Neural cell (in vitro differentiated cells): ENCODE data around the gene PTPRT. TPM values are rescaled to one million over a fixed set of nuclear protein-coding genes. Genes with fewer than 3 reads are reported as not detected.

Source experiments
- H2AFZ ChIP-seq: fragments of 200-600, 300-800 bp; sonication (generic), shearing (Covaris generic); 2 replicates; pipeline ENCODE4 v1.6.0; 2014; ENCODE audit warnings: low read depth, mild to moderate bottlenecking, antibody characterized with exemption, low read length, moderate library complexity
- H3F3A ChIP-seq: fragments of 200-600 bp; shearing (Covaris generic); 2 replicates; pipeline ENCODE4 v1.6.1; 2016; ENCODE audit warnings: mild to moderate bottlenecking, moderate library complexity, mixed read lengths, antibody characterized with exemption, low read length; ENCODE audit not compliant: insufficient read depth, poor library complexity, severe bottlenecking
- H3K27ac ChIP-seq: fragments of 200-600, 300-800 bp; sonication (generic), shearing (Covaris generic); 2 replicates; pipeline ENCODE4 v1.5.1; 2014; ENCODE audit warnings: mild to moderate bottlenecking, low read length, moderate library complexity
- H3K27me3 ChIP-seq: fragments of 300-800, 200-600 bp; sonication (generic), shearing (Covaris generic); 2 replicates; pipeline ENCODE4 v1.6.0; 2014; ENCODE audit warnings: mild to moderate bottlenecking, low read depth, low read length, moderate library complexity; ENCODE audit not compliant: insufficient read depth
- H3K36me3 ChIP-seq: fragments of 300-800, 200-600 bp; sonication (generic), shearing (Covaris generic); 2 replicates; pipeline ENCODE4 v1.5.1; 2014; ENCODE audit warnings: mild to moderate bottlenecking, antibody characterized with exemption, low read length, moderate library complexity; ENCODE audit not compliant: insufficient read depth
- H3K4me2 ChIP-seq: fragments of 300-800, 200-600 bp; sonication (generic), shearing (Covaris generic); 2 replicates; pipeline ENCODE4 v1.6.0; 2014; ENCODE audit warnings: mild to moderate bottlenecking, low read length
- H3K4me3 ChIP-seq: fragments of 300-800, 200-600 bp; sonication (generic), shearing (Covaris generic); 2 replicates; pipeline ENCODE4 v1.5.1; 2014; ENCODE audit warnings: mild to moderate bottlenecking, low read length, moderate library complexity
- H3K79me2 ChIP-seq: fragments of 200-600 bp; shearing (Covaris generic); replicated peaks from 2 replicates; pipeline ENCODE4 v1.6.0; 2014; ENCODE audit warnings: mild to moderate bottlenecking, low read length, moderate library complexity; ENCODE audit not compliant: insufficient read depth
- H3K9ac ChIP-seq: fragments of 300-800, 200-600 bp; sonication (generic), shearing (Covaris generic); 2 replicates; pipeline ENCODE4 v1.6.1; 2016; ENCODE audit warnings: mild to moderate bottlenecking, low read length, mixed read lengths
- H3K9me2 ChIP-seq: fragments of 200-600 bp; shearing (Covaris generic); 2 replicates; pipeline ENCODE4 v1.6.1; 2016; ENCODE audit warnings: mild to moderate bottlenecking, low read length, mixed read lengths; ENCODE audit not compliant: insufficient read depth
- H3K9me3 ChIP-seq: fragments of 200-600, 300-800 bp; sonication (generic), shearing (Covaris generic); 2 replicates; pipeline ENCODE4 v1.6.1; 2016; ENCODE audit warnings: mild to moderate bottlenecking, mixed run types, low read length, moderate library complexity, mixed read lengths
- H4K20me1 ChIP-seq: fragments of 200-600 bp; shearing (Covaris generic); 2 replicates; pipeline ENCODE4 v1.6.1; 2016; ENCODE audit warnings: mild to moderate bottlenecking, mixed run types; ENCODE audit not compliant: insufficient read depth
- EP300 ChIP-seq: fragments of 450-650 bp; conservative IDR thresholded peaks from 2 replicates; pipeline ENCODE4 v1.6.1; 2014; ENCODE audit warnings: antibody characterized with exemption, mild to moderate bottlenecking, moderate library complexity; ENCODE audit not compliant: poor library complexity, severe bottlenecking
- EZH2 ChIP-seq: fragments of 200-600, 300-800 bp; shearing (Covaris generic), sonication (generic); IDR thresholded peaks from 2 replicates; pipeline ENCODE4 v1.6.1; 2014; ENCODE audit warnings: antibody characterized with exemption, low read length, borderline replicate concordance, mild to moderate bottlenecking; ENCODE audit not compliant: insufficient read depth, poor library complexity, severe bottlenecking
- MXI1 ChIP-seq: fragments of 450-650 bp; conservative IDR thresholded peaks from 2 replicates; pipeline ENCODE4 v1.6.1; 2014; ENCODE audit warnings: antibody characterized with exemption, mild to moderate bottlenecking; ENCODE audit not compliant: poor library complexity, severe bottlenecking
- POLR2AphosphoS5 ChIP-seq: IDR thresholded peaks from 2 replicates; pipeline ENCODE4 v1.6.1; 2012
- RAD21 ChIP-seq: fragments of 450-650 bp; conservative IDR thresholded peaks from 2 replicates; pipeline ENCODE4 v1.6.1; 2014; ENCODE audit warnings: antibody characterized with exemption, mild to moderate bottlenecking, moderate library complexity
- SMC3 ChIP-seq: fragments of 450-650 bp; conservative IDR thresholded peaks from 2 replicates; pipeline ENCODE4 v1.6.1; 2014; ENCODE audit warnings: antibody characterized with exemption, mild to moderate bottlenecking, moderate library complexity; ENCODE audit not compliant: poor library complexity
- TAF1 ChIP-seq: IDR thresholded peaks from 2 replicates; pipeline ENCODE4 v1.6.1; 2012; ENCODE audit warnings: low read depth
- polyA plus RNA-seq: library from polyadenylated mRNA; depleted of rRNA; stranded (reverse); fragments of >200 nt; gene quantifications from 2 replicates; pipeline ENCODE4 v1.2.3, GENCODE V29; 2014
- TF ChIP-seq, protein P1 (sequence below): fragments of 450-650 bp; IDR thresholded peaks from 2 replicates; pipeline ENCODE4 v1.5.1; 2014; ENCODE audit warnings: antibody characterized with exemption, mild to moderate bottlenecking, moderate library complexity; ENCODE audit not compliant: poor library complexity, severe bottlenecking
- TF ChIP-seq, protein P2 (sequence below): IDR thresholded peaks from 2 replicates; pipeline ENCODE4 v1.6.1; 2012; ENCODE audit warnings: borderline replicate concordance

Gene PTPRT
- polyA plus RNA-seq, 1 donor from 2014 or later = 9.2 TPM

GRCh38 chr20:43209831-43210230, 20.1 kb upstream of the PTPRT start:
- no peak overlapping the region for H2AFZ ChIP-seq
- H3K79me2 ChIP-seq = no peaks in the 10 kb centered on the region
- H3K4me2 ChIP-seq = no peak overlapping the region
- no peaks in the 10 kb centered on the region for H3K36me3 ChIP-seq
- H4K20me1 ChIP-seq = no peaks in the 10 kb centered on the region
- no peaks in the 10 kb centered on the region for H3K27me3 ChIP-seq
- no peak overlapping the region for H3K4me3 ChIP-seq
- TF ChIP-seq, protein P1, sequence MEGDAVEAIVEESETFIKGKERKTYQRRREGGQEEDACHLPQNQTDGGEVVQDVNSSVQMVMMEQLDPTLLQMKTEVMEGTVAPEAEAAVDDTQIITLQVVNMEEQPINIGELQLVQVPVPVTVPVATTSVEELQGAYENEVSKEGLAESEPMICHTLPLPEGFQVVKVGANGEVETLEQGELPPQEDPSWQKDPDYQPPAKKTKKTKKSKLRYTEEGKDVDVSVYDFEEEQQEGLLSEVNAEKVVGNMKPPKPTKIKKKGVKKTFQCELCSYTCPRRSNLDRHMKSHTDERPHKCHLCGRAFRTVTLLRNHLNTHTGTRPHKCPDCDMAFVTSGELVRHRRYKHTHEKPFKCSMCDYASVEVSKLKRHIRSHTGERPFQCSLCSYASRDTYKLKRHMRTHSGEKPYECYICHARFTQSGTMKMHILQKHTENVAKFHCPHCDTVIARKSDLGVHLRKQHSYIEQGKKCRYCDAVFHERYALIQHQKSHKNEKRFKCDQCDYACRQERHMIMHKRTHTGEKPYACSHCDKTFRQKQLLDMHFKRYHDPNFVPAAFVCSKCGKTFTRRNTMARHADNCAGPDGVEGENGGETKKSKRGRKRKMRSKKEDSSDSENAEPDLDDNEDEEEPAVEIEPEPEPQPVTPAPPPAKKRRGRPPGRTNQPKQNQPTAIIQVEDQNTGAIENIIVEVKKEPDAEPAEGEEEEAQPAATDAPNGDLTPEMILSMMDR = no peak
- TF ChIP-seq TAF1 = no peak
- TF ChIP-seq POLR2AphosphoS5 = no peak
- TF ChIP-seq, protein P2, sequence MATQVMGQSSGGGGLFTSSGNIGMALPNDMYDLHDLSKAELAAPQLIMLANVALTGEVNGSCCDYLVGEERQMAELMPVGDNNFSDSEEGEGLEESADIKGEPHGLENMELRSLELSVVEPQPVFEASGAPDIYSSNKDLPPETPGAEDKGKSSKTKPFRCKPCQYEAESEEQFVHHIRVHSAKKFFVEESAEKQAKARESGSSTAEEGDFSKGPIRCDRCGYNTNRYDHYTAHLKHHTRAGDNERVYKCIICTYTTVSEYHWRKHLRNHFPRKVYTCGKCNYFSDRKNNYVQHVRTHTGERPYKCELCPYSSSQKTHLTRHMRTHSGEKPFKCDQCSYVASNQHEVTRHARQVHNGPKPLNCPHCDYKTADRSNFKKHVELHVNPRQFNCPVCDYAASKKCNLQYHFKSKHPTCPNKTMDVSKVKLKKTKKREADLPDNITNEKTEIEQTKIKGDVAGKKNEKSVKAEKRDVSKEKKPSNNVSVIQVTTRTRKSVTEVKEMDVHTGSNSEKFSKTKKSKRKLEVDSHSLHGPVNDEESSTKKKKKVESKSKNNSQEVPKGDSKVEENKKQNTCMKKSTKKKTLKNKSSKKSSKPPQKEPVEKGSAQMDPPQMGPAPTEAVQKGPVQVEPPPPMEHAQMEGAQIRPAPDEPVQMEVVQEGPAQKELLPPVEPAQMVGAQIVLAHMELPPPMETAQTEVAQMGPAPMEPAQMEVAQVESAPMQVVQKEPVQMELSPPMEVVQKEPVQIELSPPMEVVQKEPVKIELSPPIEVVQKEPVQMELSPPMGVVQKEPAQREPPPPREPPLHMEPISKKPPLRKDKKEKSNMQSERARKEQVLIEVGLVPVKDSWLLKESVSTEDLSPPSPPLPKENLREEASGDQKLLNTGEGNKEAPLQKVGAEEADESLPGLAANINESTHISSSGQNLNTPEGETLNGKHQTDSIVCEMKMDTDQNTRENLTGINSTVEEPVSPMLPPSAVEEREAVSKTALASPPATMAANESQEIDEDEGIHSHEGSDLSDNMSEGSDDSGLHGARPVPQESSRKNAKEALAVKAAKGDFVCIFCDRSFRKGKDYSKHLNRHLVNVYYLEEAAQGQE = no peak
- TF ChIP-seq EZH2 = no peak
- no peak for TF ChIP-seq EP300
- no peak for TF ChIP-seq RAD21
- TF ChIP-seq MXI1 = no peak
- TF ChIP-seq SMC3 = no peak
- H3K9me3 ChIP-seq = no peaks in the 10 kb centered on the region
- H3K27ac ChIP-seq = no peak overlapping the region
- no peaks in the 10 kb centered on the region for H3K9me2 ChIP-seq
- no peak overlapping the region for H3K9ac ChIP-seq
- no peaks in the 10 kb centered on the region for H3F3A ChIP-seq

DNA sequence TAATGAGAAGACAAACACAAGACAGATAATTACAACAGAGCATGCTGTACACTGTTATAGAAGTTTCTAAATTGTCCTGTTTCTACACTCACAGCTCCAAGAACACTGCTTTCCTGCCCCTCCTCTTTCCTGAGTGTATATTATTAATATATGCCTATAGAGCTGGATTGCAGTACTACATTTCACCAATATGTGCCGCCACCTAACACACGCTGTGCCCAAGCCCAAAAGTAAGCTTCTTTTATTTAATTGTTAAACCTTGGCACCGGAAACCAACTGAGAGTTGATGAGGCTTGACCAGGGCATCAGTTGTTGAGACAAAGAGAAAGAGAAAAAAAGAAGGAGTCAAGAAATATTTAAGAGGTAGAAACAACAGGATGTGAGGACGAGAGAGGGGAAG, 16.0 kb upstream of the PTPRT start:
- Histone ChIP-seq H2AFZ (no peak overlapping the region), H3K4me2 (no peak overlapping the region), H4K20me1 (no peaks in the 10 kb centered on the region), H3K79me2 (no peaks in the 10 kb centered on the region), H3K9me3 (no peaks in the 10 kb centered on the region), H3K36me3 (no peaks in the 10 kb centered on the region), H3K27me3 (no peaks in the 10 kb centered on the region), H3F3A (no peaks in the 10 kb centered on the region), H3K9me2 (no peaks in the 10 kb centered on the region), H3K4me3 (no peak overlapping the region), H3K9ac (no peak overlapping the region), H3K27ac (no peak overlapping the region)
- TF ChIP-seq EZH2 (no peak), EP300 (no peak), MXI1 (no peak), SMC3 (no peak)

DNA sequence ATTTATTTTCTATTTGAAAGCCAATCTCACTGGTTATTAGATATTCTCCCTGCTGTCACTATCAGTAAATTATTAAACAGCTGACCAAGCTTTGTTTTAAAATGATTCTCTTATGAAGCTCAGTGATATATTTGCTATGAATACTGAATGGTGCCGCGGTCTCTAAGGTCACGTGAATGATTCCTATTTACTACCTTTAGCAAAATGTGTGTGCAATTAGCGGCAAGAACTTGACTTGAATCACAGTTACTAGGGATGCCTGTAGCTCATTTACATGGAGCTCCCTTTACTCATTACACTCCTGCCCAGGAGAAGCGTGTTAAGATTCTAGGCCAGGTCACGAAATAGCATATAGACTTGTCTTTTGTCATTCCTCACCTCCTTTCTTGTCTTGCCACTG, 12.4 kb upstream of the PTPRT start:
- Histone ChIP-seq H3K27ac (no peak overlapping the region), H3F3A (no peaks in the 10 kb centered on the region), H3K9me3 (no peaks in the 10 kb centered on the region), H3K4me3 (no peak overlapping the region), H2AFZ (no peak overlapping the region), H3K4me2 (no peak overlapping the region), H3K79me2 (no peaks in the 10 kb centered on the region), H3K36me3 (no peaks in the 10 kb centered on the region), H3K9ac (no peak overlapping the region), H3K27me3 (no peaks in the 10 kb centered on the region), H3K9me2 (no peaks in the 10 kb centered on the region), H4K20me1 (no peaks in the 10 kb centered on the region)
- TF ChIP-seq, protein P1 = no peak
- TF ChIP-seq SMC3 (no peak), POLR2AphosphoS5 (no peak), RAD21 (no peak), TAF1 (no peak), EP300 (no peak), EZH2 (no peak), MXI1 (no peak)
- TF ChIP-seq, protein P2 = no peak
